ENCODE results near the gene FAM131C. TPM values are rescaled to one million over a fixed set of nuclear protein-coding genes. Genes with fewer than 3 reads are reported as not detected.
A peak's percentile ranks its signal among the peaks of the same experiment; 100 is the strongest.

FAM131C gene
- total RNA-seq, 1 donor = 0.36 TPM

GRCh38 chr1:16050328-16050727 is 23.1 kb downstream of the FAM131C start:
- no peaks in the 10 kb centered on the region for H4K20me1 ChIP-seq (ENCODE audit: insufficient read depth, low read length)
- no peaks in the 10 kb centered on the region for H3K36me3 ChIP-seq (ENCODE audit: insufficient read depth, low read length)
- no peak overlapping the region for H2AFZ ChIP-seq (ENCODE audit: low read length)
- no peak overlapping the region for H3K27ac ChIP-seq (ENCODE audit: low read depth, low read length)
- peaks cover 3% of the 10 kb centered on the region for H3K27me3 ChIP-seq (ENCODE audit: insufficient read depth, low read length)
- peaks cover 3% of the 10 kb centered on the region for H3K4me1 ChIP-seq (ENCODE audit: insufficient read depth, low read length)
- no peak overlapping the region for H3K4me3 ChIP-seq (ENCODE audit: insufficient read depth, low read length)
- no peaks in the 10 kb centered on the region for H3K9me3 ChIP-seq (ENCODE audit: low read depth, low read length)
- no peaks in the 10 kb centered on the region for H3K79me2 ChIP-seq (ENCODE audit: insufficient read depth, low read length)
- H3K4me2 ChIP-seq (ENCODE audit: insufficient read depth, low read length) = no peak overlapping the region
- DNase-seq (ENCODE audit: insufficient read length, low spot score, missing footprints) = peak; percentile 73
- TF ChIP-seq CTCF (IDR thresholded peaks at IDR 0.05; ENCODE audit: extremely low read depth, low read depth, low read length) = no peak

GRCh38 chr1:16048573-16049189 is 24.8 kb downstream of the FAM131C start:
- peak overlapping the region; percentile 81 for H3K4me2 ChIP-seq (ENCODE audit: insufficient read depth, low read length)
- DNase-seq (ENCODE audit: insufficient read length, low spot score, missing footprints) = peak; percentile 88
- H3K9me3 ChIP-seq (ENCODE audit: low read depth, low read length) = no peaks in the 10 kb centered on the region
- H3K27ac ChIP-seq (ENCODE audit: low read depth, low read length) = no peak overlapping the region
- H3K79me2 ChIP-seq (ENCODE audit: insufficient read depth, low read length) = no peaks in the 10 kb centered on the region
- peak overlapping the region; percentile 76 for H2AFZ ChIP-seq (ENCODE audit: low read length)
- no peaks in the 10 kb centered on the region for H3K27me3 ChIP-seq (ENCODE audit: insufficient read depth, low read length)
- peak overlapping the region; percentile 62 for H3K4me3 ChIP-seq (ENCODE audit: insufficient read depth, low read length)
- no peak for TF ChIP-seq CTCF (IDR thresholded peaks at IDR 0.05; ENCODE audit: extremely low read depth, low read depth, low read length)
- H4K20me1 ChIP-seq (ENCODE audit: insufficient read depth, low read length) = no peaks in the 10 kb centered on the region
- no peaks in the 10 kb centered on the region for H3K36me3 ChIP-seq (ENCODE audit: insufficient read depth, low read length)
- H3K4me1 ChIP-seq (ENCODE audit: insufficient read depth, low read length) = peaks cover 3% of the 10 kb centered on the region

GRCh38 chr1:16047791-16048475 is 25.5 kb downstream of the FAM131C start:
- Histone ChIP-seq H3K27ac (ENCODE audit: low read depth, low read length) (no peak overlapping the region), H4K20me1 (ENCODE audit: insufficient read depth, low read length) (no peaks in the 10 kb centered on the region), H3K4me1 (ENCODE audit: insufficient read depth, low read length) (peaks cover 3% of the 10 kb centered on the region), H3K36me3 (ENCODE audit: insufficient read depth, low read length) (no peaks in the 10 kb centered on the region), H3K4me3 (ENCODE audit: insufficient read depth, low read length) (no peak overlapping the region), H2AFZ (ENCODE audit: low read length) (no peak overlapping the region), H3K4me2 (ENCODE audit: insufficient read depth, low read length) (no peak overlapping the region), H3K27me3 (ENCODE audit: insufficient read depth, low read length) (no peaks in the 10 kb centered on the region), H3K79me2 (ENCODE audit: insufficient read depth, low read length) (no peaks in the 10 kb centered on the region), H3K9me3 (ENCODE audit: low read depth, low read length) (no peaks in the 10 kb centered on the region)
- peak; percentile 49 for DNase-seq (ENCODE audit: insufficient read length, low spot score, missing footprints)
- TF ChIP-seq CTCF (IDR thresholded peaks at IDR 0.05; ENCODE audit: extremely low read depth, low read depth, low read length) = no peak

GRCh38 chr1:16046842-16047241 is 26.6 kb downstream of the FAM131C start:
- H3K27ac ChIP-seq (ENCODE audit: low read depth, low read length) = no peak overlapping the region
- no peaks in the 10 kb centered on the region for H3K9me3 ChIP-seq (ENCODE audit: low read depth, low read length)
- DNase-seq (ENCODE audit: insufficient read length, low spot score, missing footprints) = peak; percentile 92
- H3K27me3 ChIP-seq (ENCODE audit: insufficient read depth, low read length) = no peaks in the 10 kb centered on the region
- no peak overlapping the region for H3K4me2 ChIP-seq (ENCODE audit: insufficient read depth, low read length)
- no peaks in the 10 kb centered on the region for H3K36me3 ChIP-seq (ENCODE audit: insufficient read depth, low read length)
- H3K4me1 ChIP-seq (ENCODE audit: insufficient read depth, low read length) = peaks cover 3% of the 10 kb centered on the region
- no peaks in the 10 kb centered on the region for H4K20me1 ChIP-seq (ENCODE audit: insufficient read depth, low read length)
- H2AFZ ChIP-seq (ENCODE audit: low read length) = no peak overlapping the region
- peak; percentile 15 for TF ChIP-seq CTCF (IDR thresholded peaks at IDR 0.05; ENCODE audit: extremely low read depth, low read depth, low read length)
- no peak overlapping the region for H3K4me3 ChIP-seq (ENCODE audit: insufficient read depth, low read length)
- H3K79me2 ChIP-seq (ENCODE audit: insufficient read depth, low read length) = no peaks in the 10 kb centered on the region

All from osteoblast (primary cell).